Vagina (tissue), 2 donors: ENCODE measurements around the gene ELOVL5. TPM values are rescaled to one million over a fixed set of nuclear protein-coding genes. Genes with fewer than 3 reads are reported as not detected.

Experiments used
- DNase-seq, 2 donors: peaks; one replicate each; pipeline ENCODE4 v3.0.0-alpha.2; 2017; ENCODE audit errors: extremely low spot score in 2 of 2
- H3K27ac ChIP-seq: fragments of 200-600 bp; sonication (generic); one replicate; pipeline ENCODE4 v1.5.1; 2019
- H3K27me3 ChIP-seq: fragments of 200-600 bp; sonication (generic); one replicate; pipeline ENCODE4 v1.5.1; 2019
- H3K36me3 ChIP-seq, 2 donors: fragments of 200-600 bp; sonication (generic); one replicate each; pipeline ENCODE4 v1.5.1; 2017 to 2019
- H3K4me1 ChIP-seq: fragments of 200-600 bp; sonication (generic); one replicate; pipeline ENCODE4 v1.5.1; 2019
- H3K4me3 ChIP-seq, 2 donors: fragments of 200-600 bp; sonication (generic); 1 replicate in 1 of 2; 2 replicates in 1 of 2; pipeline ENCODE4 v1.5.1; 2016 to 2019
- H3K9me3 ChIP-seq: fragments of 200-600 bp; sonication (generic); one replicate; pipeline ENCODE4 v1.5.1; 2019
- CTCF ChIP-seq, 3 experiments: fragments of 450-650 bp in 2 of 3; fragments of 200-600 bp in 1 of 3; sonication (generic) in 1 of 3; IDR thresholded peaks; one replicate each; pipeline ENCODE4 v1.5.1; 2017 to 2019; ENCODE audit warnings: antibody characterized with exemption in 3 of 3, mild to moderate bottlenecking in 2 of 3, moderate library complexity in 2 of 3
- POLR2A ChIP-seq, 2 donors: fragments of 450-650 bp; IDR thresholded peaks; one replicate each; pipeline ENCODE4 v1.6.1; 2017; ENCODE audit warnings: antibody characterized with exemption in 2 of 2, mild to moderate bottlenecking in 2 of 2, moderate library complexity in 2 of 2
- POLR2AphosphoS5 ChIP-seq, 2 donors: sonication (generic); formaldehyde crosslinking; IDR thresholded peaks; one replicate each; pipeline ENCODE4 v1.9.0; 2017; ENCODE audit warnings: antibody characterized with exemption in 2 of 2, mild to moderate bottlenecking in 2 of 2, low read depth in 1 of 2; ENCODE audit not compliant: insufficient read depth in 1 of 2
- intact Hi-C: fragments of 100-400 bp; cut with DNase I; formaldehyde crosslinking; loops from one replicate; pipeline ENCODE4 v1.15.1; 2023
- total RNA-seq: library from RNA; depleted of rRNA; stranded (reverse); fragments of >200 nt; gene quantifications from one replicate; pipeline ENCODE4 v1.2.3, GENCODE V29; 2016

The ELOVL5 gene
- total RNA-seq, 1 donor from 2014 or later = 42.5 TPM

GRCh38 chr6:53263917-53264316, 84.8 kb downstream of the ELOVL5 start:
- peaks cover 0 to 37% of the 10 kb centered on the region in 2 donors for H3K36me3 ChIP-seq
- no peak overlapping the region for H3K4me3 ChIP-seq
- no peaks in the 10 kb centered on the region for H3K9me3 ChIP-seq
- H3K27me3 ChIP-seq = no peaks in the 10 kb centered on the region
- H3K27ac ChIP-seq = no peak overlapping the region
- no peak for DNase-seq
- intact Hi-C loops = no loop called here
- TF ChIP-seq POLR2AphosphoS5 (IDR thresholded peaks at IDR 0.05; ENCODE audit: insufficient read depth in 1 of 2, low read depth in 1 of 2) (no peak), POLR2A (IDR thresholded peaks at IDR 0.05) (no peak), CTCF (IDR thresholded peaks at IDR 0.05) (no peak)
- no peaks in the 10 kb centered on the region for H3K4me1 ChIP-seq

- no peaks in the 10 kb centered on the region for H3K4me1 ChIP-seq
- no peak overlapping the region for H3K4me3 ChIP-seq
- no peaks in the 10 kb centered on the region for H3K27me3 ChIP-seq
- H3K9me3 ChIP-seq = no peaks in the 10 kb centered on the region
- TF ChIP-seq POLR2A (IDR thresholded peaks at IDR 0.05) = no peak
- TF ChIP-seq POLR2AphosphoS5 (IDR thresholded peaks at IDR 0.05; ENCODE audit: insufficient read depth in 1 of 2, low read depth in 1 of 2) = no peak
- no peak for TF ChIP-seq CTCF (IDR thresholded peaks at IDR 0.05)
- H3K27ac ChIP-seq = no peak overlapping the region
- peaks cover 0 to 28% of the 10 kb centered on the region in 2 donors for H3K36me3 ChIP-seq
- intact Hi-C loops = no loop called here
- DNase-seq = no peak
Measured at GRCh38 chr6:53259860-53260580, 88.7 kb downstream of the ELOVL5 start.

GRCh38 chr6:53258774-53259155, 90.0 kb downstream of the ELOVL5 start:
- Histone ChIP-seq H3K4me1 (no peaks in the 10 kb centered on the region), H3K9me3 (no peaks in the 10 kb centered on the region), H3K36me3 (peaks cover 0 to 28% of the 10 kb centered on the region in 2 donors), H3K27me3 (no peaks in the 10 kb centered on the region), H3K4me3 (no peak overlapping the region), H3K27ac (no peak overlapping the region)
- no peak for DNase-seq
- TF ChIP-seq POLR2A (IDR thresholded peaks at IDR 0.05) = no peak
- TF ChIP-seq CTCF (IDR thresholded peaks at IDR 0.05) = no peak
- TF ChIP-seq POLR2AphosphoS5 (IDR thresholded peaks at IDR 0.05; ENCODE audit: insufficient read depth in 1 of 2, low read depth in 1 of 2) = no peak
- intact Hi-C loops = no loop called here

GRCh38 chr6:53258076-53258773, 90.5 kb downstream of the ELOVL5 start:
- no peak overlapping the region for H3K27ac ChIP-seq
- peaks cover 0 to 28% of the 10 kb centered on the region in 2 donors for H3K36me3 ChIP-seq
- no peaks in the 10 kb centered on the region for H3K4me1 ChIP-seq
- TF ChIP-seq CTCF (IDR thresholded peaks at IDR 0.05) = no peak
- no peak for TF ChIP-seq POLR2AphosphoS5 (IDR thresholded peaks at IDR 0.05; ENCODE audit: insufficient read depth in 1 of 2, low read depth in 1 of 2)
- TF ChIP-seq POLR2A (IDR thresholded peaks at IDR 0.05) = no peak
- H3K27me3 ChIP-seq = no peaks in the 10 kb centered on the region
- H3K4me3 ChIP-seq = no peak overlapping the region
- H3K9me3 ChIP-seq = no peaks in the 10 kb centered on the region
- DNase-seq = no peak
- intact Hi-C loops = no loop called here

- no peaks in the 10 kb centered on the region for H3K4me1 ChIP-seq
- H3K9me3 ChIP-seq = no peaks in the 10 kb centered on the region
- intact Hi-C loops = no loop called here
- H3K27me3 ChIP-seq = no peaks in the 10 kb centered on the region
- DNase-seq = no peak
- no peak for TF ChIP-seq POLR2AphosphoS5 (IDR thresholded peaks at IDR 0.05; ENCODE audit: insufficient read depth in 1 of 2, low read depth in 1 of 2)
- no peak for TF ChIP-seq CTCF (IDR thresholded peaks at IDR 0.05)
- TF ChIP-seq POLR2A (IDR thresholded peaks at IDR 0.05) = no peak
- no peak overlapping the region for H3K4me3 ChIP-seq
- no peak overlapping the region for H3K27ac ChIP-seq
- H3K36me3 ChIP-seq = peaks cover 0 to 23% of the 10 kb centered on the region in 2 donors
Measured at GRCh38 chr6:53257533-53257932, 91.2 kb downstream of the ELOVL5 start.
